Caco-2 (cell line): ENCODE measurements around the gene PTPRN2. TPM values are rescaled to one million over a fixed set of nuclear protein-coding genes. Genes with fewer than 3 reads are reported as not detected.
"Not testable (repeated sequence)": the region's sequence is repeated elsewhere in the genome, so short reads cannot be mapped to it uniquely, and the experiment has no call there.

Source experiments
- BruUV-seq: library from RNA; stranded (reverse); fragments of 400-500 nt; replicated peaks from 2 replicates; lab custom pipeline; 2021; lab: Mats Ljungman, UMichigan
- CTCF ChIA-PET: fragments of 300-600 bp; sonication (Branson Sonifier 250); formaldehyde crosslinking; loops from one replicate; lab custom pipeline; 2022; ENCODE audit warnings: antibody characterized with exemption; lab: Charles Lee
- POLR2A ChIA-PET: fragments of 300-600 bp; sonication (Branson Sonifier 250); formaldehyde crosslinking; loops from one replicate; lab custom pipeline; 2022; ENCODE audit warnings: antibody characterized with exemption; lab: Charles Lee
- DNase-seq, 2 experiments: peaks; one replicate each; pipeline versions ENCODE4 v3.0.0 to v3.0.0-alpha.2; 2020 to 2022
- H3K27me3 ChIP-seq: replicated peaks from 2 replicates; pipeline ENCODE4 v1.6.0; 2011; ENCODE audit warnings: low read length; ENCODE audit not compliant: control insufficient read depth, insufficient read depth
- H3K36me3 ChIP-seq: 2 replicates; pipeline ENCODE4 v1.5.1; 2011; ENCODE audit warnings: low read length; ENCODE audit not compliant: control insufficient read depth, insufficient read depth
- H3K4me1 ChIP-seq: fragments of 250-450 bp; sonication (Bioruptor Pico); 2 replicates; pipeline ENCODE4 v1.5.1; 2020; ENCODE audit warnings: mild to moderate bottlenecking
- H3K4me3 ChIP-seq: 2 replicates; pipeline ENCODE4 v1.5.1; 2011; ENCODE audit warnings: low read depth, mild to moderate bottlenecking, control low read depth, low read length
- H3K9me3 ChIP-seq: fragments of 250-450 bp; sonication (Bioruptor Pico); 2 replicates; pipeline ENCODE4 v1.5.1; 2020; ENCODE audit warnings: mild to moderate bottlenecking, moderate library complexity
- H3K27ac Mint-ChIP-seq: one replicate; pipeline ENCODE4 v1.8.0; 2022; ENCODE audit warnings: mixed read lengths; ENCODE audit not compliant: unreplicated experiment
- H3K27me3 Mint-ChIP-seq: one replicate; pipeline ENCODE4 v1.8.0; 2022; ENCODE audit warnings: mixed read lengths; ENCODE audit not compliant: insufficient read depth, unreplicated experiment
- H3K36me3 Mint-ChIP-seq: one replicate; pipeline ENCODE4 v1.8.0; 2022; ENCODE audit warnings: mild to moderate bottlenecking, mixed read lengths; ENCODE audit not compliant: insufficient read depth, unreplicated experiment
- H3K4me1 Mint-ChIP-seq: one replicate; pipeline ENCODE4 v1.8.0; 2022; ENCODE audit warnings: low read depth, mixed read lengths; ENCODE audit not compliant: unreplicated experiment
- H3K4me3 Mint-ChIP-seq: one replicate; pipeline ENCODE4 v1.8.0; 2022; ENCODE audit warnings: mild to moderate bottlenecking, moderate library complexity, mixed read lengths; ENCODE audit not compliant: unreplicated experiment
- H3K9me3 Mint-ChIP-seq: one replicate; pipeline ENCODE4 v1.8.0; 2022; ENCODE audit warnings: mixed read lengths; ENCODE audit not compliant: unreplicated experiment
- intact Hi-C: fragments of 100-400 bp; cut with micrococcal nuclease; formaldehyde crosslinking; loops from one replicate; pipeline ENCODE4 v1.10.0; 2022; ENCODE audit not compliant: unreplicated experiment
- total RNA-seq: library from RNA; stranded (reverse); gene quantifications from 2 replicates; pipeline ENCODE4 v1.2.3, GENCODE V29; 2022
- TF ChIP-seq, protein P1 (sequence below), 2 experiments: fragments of 200-600 bp in 1 of 2; IDR thresholded peaks; 1 replicate in 1 of 2; 2 replicates in 1 of 2; pipeline versions ENCODE4 v1.5.1 to v1.8.0; 2011 to 2022; ENCODE audit warnings: antibody characterized with exemption in 1 of 2, control low read depth in 1 of 2, inconsistent platforms in 1 of 2, low read depth in 1 of 2, low read length in 1 of 2, mild to moderate bottlenecking in 1 of 2, moderate library complexity in 1 of 2; ENCODE audit not compliant: insufficient read depth in 1 of 2, severe bottlenecking in 1 of 2, unreplicated experiment in 1 of 2

The PTPRN2 gene
- total RNA-seq, 1 experiment from 2014 or later, result 1.4 TPM

DNA sequence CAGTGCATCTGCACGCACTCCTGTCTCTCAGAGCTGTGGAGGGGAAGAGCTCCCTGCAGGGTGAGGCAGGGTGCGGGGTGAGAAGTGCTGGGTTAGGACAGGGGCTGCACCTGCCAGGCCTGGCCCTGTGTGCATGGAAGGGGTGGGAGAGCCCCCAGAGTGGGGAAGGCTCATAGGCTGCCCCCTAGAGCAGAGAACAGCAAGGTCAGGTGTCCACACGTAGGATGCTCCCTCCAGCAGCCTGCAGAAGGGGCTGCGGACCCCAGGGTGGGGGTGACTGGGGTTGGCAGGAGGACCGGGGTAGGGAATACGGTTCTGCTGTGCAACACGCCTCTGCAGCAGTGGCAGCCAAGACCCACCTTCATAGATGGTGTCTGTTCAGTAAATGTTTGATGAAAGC lies 208.6 kb downstream of the PTPRN2 start:
- CTCF ChIA-PET, result no interaction called here
- peaks cover 7% of the 10 kb centered on the region; the same call in 1 of the 2 replicates for H3K9me3 ChIP-seq

DNA sequence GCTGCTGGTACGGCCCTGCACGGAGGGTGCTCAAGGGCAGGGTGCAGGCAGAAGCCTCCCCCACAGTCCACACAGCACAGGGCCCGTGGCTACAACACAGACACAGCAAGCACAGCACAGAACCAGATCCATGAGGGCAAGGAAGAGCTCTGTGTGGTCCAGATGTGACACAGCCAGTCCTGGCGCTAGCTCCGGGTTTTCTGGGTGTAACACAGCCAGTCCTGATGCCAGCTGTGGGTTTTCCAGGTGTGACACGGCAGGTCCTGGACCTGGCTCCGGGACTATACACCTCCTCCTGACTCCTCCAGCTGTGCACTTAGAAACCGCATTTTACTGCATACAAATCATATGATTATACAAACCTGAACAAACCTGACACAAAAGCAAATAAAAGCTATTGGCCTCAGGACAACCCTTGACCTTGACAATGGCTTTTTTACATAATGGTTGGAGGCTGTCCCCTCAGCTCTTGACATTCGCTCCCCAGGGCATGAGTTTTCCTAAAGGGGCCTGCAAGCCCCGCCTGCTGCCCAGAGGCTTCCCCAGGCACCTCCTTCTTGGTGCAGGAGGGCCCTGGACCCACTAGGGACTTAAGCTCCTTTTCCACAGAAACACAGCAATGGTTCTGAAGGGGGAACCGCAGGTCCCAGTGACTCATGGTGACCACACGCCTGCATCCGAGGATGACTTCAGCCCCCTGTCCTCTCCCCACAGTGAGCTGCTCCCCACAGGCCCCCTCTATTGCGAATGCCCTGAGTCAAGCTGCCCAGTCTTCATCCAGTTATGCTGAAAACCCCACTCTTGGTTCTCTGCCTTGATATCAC lies 209.6 kb downstream of the PTPRN2 start:
- H3K9me3 ChIP-seq, result peaks cover 7% of the 10 kb centered on the region; the same call in 1 of the 2 replicates
- no peaks in the 10 kb centered on the region for H3K4me1 Mint-ChIP-seq
- intact Hi-C loops, result no loop called here
- peaks cover 18% of the 10 kb centered on the region for H3K36me3 Mint-ChIP-seq
- POLR2A ChIA-PET, result no interaction called here
- no peak overlapping the region for H3K27ac Mint-ChIP-seq
- H3K4me3 Mint-ChIP-seq, result no peak overlapping the region
- CTCF ChIA-PET, result no interaction called here
- no TSS peak for BruUV-seq
- peaks cover 29% of the 10 kb centered on the region for H3K9me3 Mint-ChIP-seq
- no peaks in the 10 kb centered on the region for H3K27me3 ChIP-seq
- H3K36me3 ChIP-seq, result no peaks in the 10 kb centered on the region
- no peak overlapping the region for H3K4me3 ChIP-seq
- no peaks in the 10 kb centered on the region for H3K4me1 ChIP-seq
- no peaks in the 10 kb centered on the region for H3K27me3 Mint-ChIP-seq
- DNase-seq, result no peak
- TF ChIP-seq, protein P1, sequence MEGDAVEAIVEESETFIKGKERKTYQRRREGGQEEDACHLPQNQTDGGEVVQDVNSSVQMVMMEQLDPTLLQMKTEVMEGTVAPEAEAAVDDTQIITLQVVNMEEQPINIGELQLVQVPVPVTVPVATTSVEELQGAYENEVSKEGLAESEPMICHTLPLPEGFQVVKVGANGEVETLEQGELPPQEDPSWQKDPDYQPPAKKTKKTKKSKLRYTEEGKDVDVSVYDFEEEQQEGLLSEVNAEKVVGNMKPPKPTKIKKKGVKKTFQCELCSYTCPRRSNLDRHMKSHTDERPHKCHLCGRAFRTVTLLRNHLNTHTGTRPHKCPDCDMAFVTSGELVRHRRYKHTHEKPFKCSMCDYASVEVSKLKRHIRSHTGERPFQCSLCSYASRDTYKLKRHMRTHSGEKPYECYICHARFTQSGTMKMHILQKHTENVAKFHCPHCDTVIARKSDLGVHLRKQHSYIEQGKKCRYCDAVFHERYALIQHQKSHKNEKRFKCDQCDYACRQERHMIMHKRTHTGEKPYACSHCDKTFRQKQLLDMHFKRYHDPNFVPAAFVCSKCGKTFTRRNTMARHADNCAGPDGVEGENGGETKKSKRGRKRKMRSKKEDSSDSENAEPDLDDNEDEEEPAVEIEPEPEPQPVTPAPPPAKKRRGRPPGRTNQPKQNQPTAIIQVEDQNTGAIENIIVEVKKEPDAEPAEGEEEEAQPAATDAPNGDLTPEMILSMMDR (IDR thresholded peaks at IDR 0.05; ENCODE audit: insufficient read depth in 1 of 2, low read depth in 1 of 2, low read length in 1 of 2, severe bottlenecking in 1 of 2, unreplicated experiment in 1 of 2), result no peak

More for the DNA sequence above, 208.6 kb downstream of the PTPRN2 start:
- Histone ChIP-seq H3K27me3 (no peaks in the 10 kb centered on the region), H3K36me3 (no peaks in the 10 kb centered on the region), H3K4me3 (no peak overlapping the region), H3K4me1 (no peaks in the 10 kb centered on the region)
- BruUV-seq, result no TSS peak
- Mint-ChIP-seq H3K27ac (no peak overlapping the region), H3K4me1 (no peaks in the 10 kb centered on the region), H3K4me3 (no peak overlapping the region), H3K27me3 (no peaks in the 10 kb centered on the region), H3K36me3 (peaks cover 18% of the 10 kb centered on the region), H3K9me3 (peaks cover 29% of the 10 kb centered on the region)
- intact Hi-C loops, result no loop called here
- no peak for DNase-seq
- TF ChIP-seq, protein P1 (IDR thresholded peaks at IDR 0.05; ENCODE audit: insufficient read depth in 1 of 2, low read depth in 1 of 2, low read length in 1 of 2, severe bottlenecking in 1 of 2, unreplicated experiment in 1 of 2), result no peak
- POLR2A ChIA-PET, result no interaction called here

DNA sequence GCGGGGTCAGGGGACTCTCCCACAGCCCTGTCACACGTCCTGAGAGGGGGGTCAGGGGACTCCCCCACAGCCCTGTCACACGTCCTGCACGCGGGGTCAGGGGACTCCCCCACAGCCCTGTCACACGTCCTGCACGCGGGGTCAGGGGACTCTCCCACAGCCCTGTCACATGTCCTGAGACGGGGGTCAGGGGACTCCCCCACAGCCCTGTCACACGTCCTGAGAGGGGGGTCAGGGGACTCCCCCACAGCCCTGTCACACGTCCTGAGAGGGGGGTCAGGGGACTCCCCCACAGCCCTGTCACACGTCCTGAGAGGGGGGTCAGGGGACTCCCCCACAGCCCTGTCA lies 210.8 kb downstream of the PTPRN2 start:
- H3K4me3 Mint-ChIP-seq, H3K27me3 ChIP-seq, H3K4me1 Mint-ChIP-seq, CTCF ChIA-PET, H3K27me3 Mint-ChIP-seq, H3K27ac Mint-ChIP-seq, DNase-seq, H3K9me3 ChIP-seq, H3K4me3 ChIP-seq, H3K4me1 ChIP-seq, H3K36me3 ChIP-seq, BruUV-seq, intact Hi-C loops, POLR2A ChIA-PET: not testable (repeated sequence)
- H3K9me3 Mint-ChIP-seq, result peaks cover 28% of the 10 kb centered on the region
- peaks cover 18% of the 10 kb centered on the region for H3K36me3 Mint-ChIP-seq

DNA sequence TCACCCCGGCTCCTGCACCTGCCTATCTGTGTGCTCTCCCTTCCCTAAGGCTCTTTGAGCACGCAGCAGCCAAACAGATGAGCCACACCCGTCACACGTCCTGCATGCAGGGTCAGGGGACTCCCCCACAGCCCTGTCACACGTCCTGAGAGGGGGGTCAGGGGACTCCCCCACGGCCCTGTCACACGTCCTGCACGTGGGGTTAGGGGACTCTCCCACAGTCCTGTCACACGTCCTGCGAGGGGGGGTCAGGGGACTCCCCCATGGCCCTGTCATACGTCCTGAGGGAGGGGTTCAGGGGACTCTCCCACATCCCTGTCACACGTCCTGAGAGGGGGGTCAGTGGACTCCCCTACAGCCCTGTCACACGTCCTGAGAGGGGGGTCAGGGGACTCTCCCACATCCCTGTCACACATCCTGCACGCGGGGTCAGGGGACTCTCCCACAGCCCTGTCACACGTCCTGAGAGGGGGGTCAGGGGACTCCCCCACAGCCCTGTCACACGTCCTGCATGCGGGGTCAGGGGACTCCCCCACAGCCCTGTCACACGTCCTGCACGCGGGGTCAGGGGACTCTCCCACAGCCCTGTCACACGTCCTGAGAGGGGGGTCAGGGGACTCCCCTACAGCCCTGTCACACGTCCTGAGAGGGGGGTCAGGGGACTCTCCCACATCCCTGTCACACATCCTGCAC lies 211.3 kb downstream of the PTPRN2 start:
- not testable (repeated sequence) for BruUV-seq, H3K27me3 Mint-ChIP-seq

More for the DNA sequence above, 211.3 kb downstream of the PTPRN2 start:
- H3K27me3 ChIP-seq, CTCF ChIA-PET, intact Hi-C loops, H3K4me1 Mint-ChIP-seq, H3K4me3 Mint-ChIP-seq, H3K27ac Mint-ChIP-seq, H3K4me1 ChIP-seq, H3K4me3 ChIP-seq, H3K36me3 ChIP-seq, DNase-seq, H3K9me3 ChIP-seq, POLR2A ChIA-PET: not testable (repeated sequence)
- Mint-ChIP-seq H3K36me3 (peaks cover 18% of the 10 kb centered on the region), H3K9me3 (peaks cover 22% of the 10 kb centered on the region)
